Lung (tissue), 12 donors: ENCODE results near the gene PLB1. TPM values are rescaled to one million over a fixed set of nuclear protein-coding genes. Genes with fewer than 3 reads are reported as not detected.

ENCODE experiments used
- ATAC-seq: fragments of 200-7000 bp; cut with Tn5 transposase; one replicate; pipeline ENCODE4 v1.9.1; 2020; ENCODE audit warnings: moderate number of reproducible peaks; ENCODE audit not compliant: insufficient read depth, low FRiP score
- DNase-seq, 3 donors: peaks; one replicate each; pipeline ENCODE4 v3.0.0-alpha.2; 2013 to 2017
- H3K27ac ChIP-seq, 2 donors: one replicate each; pipeline ENCODE4 v1.5.1; 2013; ENCODE audit warnings: mild to moderate bottlenecking in 2 of 2, moderate library complexity in 2 of 2, control low read depth in 1 of 2, inconsistent platforms in 1 of 2, low read depth in 1 of 2, low read length in 1 of 2
- H3K27me3 ChIP-seq, 3 donors: one replicate each; pipeline ENCODE4 v1.5.1; 2013; ENCODE audit warnings: low read length in 2 of 3; ENCODE audit not compliant: control insufficient read depth in 3 of 3, insufficient read depth in 3 of 3
- H3K36me3 ChIP-seq, 4 donors: one replicate each; pipeline ENCODE4 v1.5.1; 2013; ENCODE audit warnings: low read length in 4 of 4, mild to moderate bottlenecking in 1 of 4, moderate library complexity in 1 of 4; ENCODE audit not compliant: control insufficient read depth in 4 of 4, insufficient read depth in 4 of 4
- H3K4me1 ChIP-seq, 5 donors: one replicate each; pipeline ENCODE4 v1.5.1; 2013; ENCODE audit warnings: low read length in 5 of 5, mild to moderate bottlenecking in 2 of 5, moderate library complexity in 1 of 5; ENCODE audit not compliant: control insufficient read depth in 5 of 5, insufficient read depth in 5 of 5
- H3K4me3 ChIP-seq: one replicate; pipeline ENCODE4 v1.5.1; 2013; ENCODE audit warnings: mild to moderate bottlenecking, control low read depth, moderate library complexity
- H3K9ac ChIP-seq, 2 donors: one replicate each; pipeline ENCODE4 v1.5.1; 2013; ENCODE audit warnings: low read length in 2 of 2, control low read depth in 1 of 2; ENCODE audit not compliant: insufficient read depth in 1 of 2
- H3K9me3 ChIP-seq, 4 donors: one replicate each; pipeline ENCODE4 v1.5.1; 2013; ENCODE audit warnings: low read length in 3 of 4, mild to moderate bottlenecking in 1 of 4, moderate library complexity in 1 of 4; ENCODE audit not compliant: control insufficient read depth in 4 of 4, insufficient read depth in 3 of 4
- CTCF ChIP-seq: IDR thresholded peaks from 2 replicates; pipeline ENCODE4 v1.5.1; 2012; ENCODE audit warnings: mild to moderate bottlenecking; ENCODE audit errors: control extremely low read depth, extremely low read depth
- WGBS, 2 donors: extraction: QIAGEN DNeasy Blood & Tissue Kit; methylation state at CpG; one replicate each; pipeline ENCODE4 v1.1.7; 2013; 5-methylcytosine and 5-hydroxymethylcytosine counted together
- polyA plus RNA-seq, 2 donors: library from polyadenylated mRNA; stranded (reverse); fragments of 200-250 nt; gene quantifications; one replicate each; pipeline ENCODE4 v1.2.1, GENCODE V29; 2013
- total RNA-seq, 2 donors: library from RNA; depleted of rRNA in 1 of 2; stranded (reverse); fragments of >200 nt in 1 of 2; gene quantifications; one replicate each; pipeline ENCODE4 v1.2.1, GENCODE V29; 2014 to 2021
- donor health status: control.
- donor health status: control.
- donor health status: Bipolar disorder and iron deficiency.
- donor health status: healthy.
- donor health status: DM: yes; HTN: yes; CAD: no.

PLB1 gene
- total and polyA plus RNA-seq, 4 donors, result 1.0 to 10.3 (median 6.7) TPM

GRCh38 chr2:28563869-28564268 lies 68.0 kb downstream of the PLB1 start:
- Histone ChIP-seq H3K27ac (no peak overlapping the region), H3K4me1 (peaks cover 0 to 8% (median 0%) of the 10 kb centered on the region in 5 donors), H3K27me3 (no peaks in the 10 kb centered on the region), H3K9me3 (peaks cover 0 to 2% (median 0%) of the 10 kb centered on the region in 4 donors), H3K9ac (no peak overlapping the region), H3K4me3 (no peak overlapping the region), H3K36me3 (no peaks in the 10 kb centered on the region)
- WGBS, 2 donors, result 92 to 100% methylated on average over 1 of the region's 1 CpG
- TF ChIP-seq CTCF, result no peak
- DNase-seq (no peak), ATAC-seq (no peak)

GRCh38 chr2:28564346-28564745 lies 68.5 kb downstream of the PLB1 start:
- H3K36me3 ChIP-seq, result no peaks in the 10 kb centered on the region
- no peak for ATAC-seq
- H3K4me3 ChIP-seq, result no peak overlapping the region
- peaks cover 0 to 8% (median 0%) of the 10 kb centered on the region in 5 donors for H3K4me1 ChIP-seq
- H3K9ac ChIP-seq, result no peak overlapping the region
- no peaks in the 10 kb centered on the region for H3K9me3 ChIP-seq
- no peak overlapping the region for H3K27ac ChIP-seq
- WGBS, 2 donors, result 94 to 95% methylated on average over 4 of the region's 4 CpGs
- DNase-seq, result no peak
- H3K27me3 ChIP-seq, result no peaks in the 10 kb centered on the region
- no peak for TF ChIP-seq CTCF

GRCh38 chr2:28565033-28565432 lies 69.2 kb downstream of the PLB1 start:
- 89 to 93% methylated on average over 4 of the region's 4 CpGs for WGBS, 2 donors
- H3K27ac ChIP-seq, result no peak overlapping the region
- no peaks in the 10 kb centered on the region for H3K36me3 ChIP-seq
- no peaks in the 10 kb centered on the region for H3K27me3 ChIP-seq
- no peak for ATAC-seq
- DNase-seq, result no peak
- TF ChIP-seq CTCF, result no peak
- no peak overlapping the region for H3K9ac ChIP-seq
- H3K9me3 ChIP-seq, result no peaks in the 10 kb centered on the region
- H3K4me1 ChIP-seq, result peaks cover 0 to 8% (median 0%) of the 10 kb centered on the region in 5 donors
- H3K4me3 ChIP-seq, result no peak overlapping the region

- TF ChIP-seq CTCF, result no peak
- ATAC-seq, result no peak
- no peak overlapping the region for H3K4me3 ChIP-seq
- H3K36me3 ChIP-seq, result no peaks in the 10 kb centered on the region
- no peak for DNase-seq
- H3K4me1 ChIP-seq, result peaks cover 0 to 8% (median 0%) of the 10 kb centered on the region in 5 donors
- H3K9ac ChIP-seq, result no peak overlapping the region
- H3K27ac ChIP-seq, result no peak overlapping the region
- no peaks in the 10 kb centered on the region for H3K27me3 ChIP-seq
- WGBS, 2 donors, result 36 to 37% methylated on average over 3 of the region's 3 CpGs
- H3K9me3 ChIP-seq, result no peaks in the 10 kb centered on the region
These were observed 69.9 kb downstream of the PLB1 start for GRCh38 chr2:28565720-28566295.
